Measurements from ENCODE around the gene DDX1. TPM values are rescaled to one million over a fixed set of nuclear protein-coding genes. Genes with fewer than 3 reads are reported as not detected.

DDX1 gene
- total and polyA plus RNA-seq, 2 experiments from 2014 or later: 72.6 to 101 TPM

DNA sequence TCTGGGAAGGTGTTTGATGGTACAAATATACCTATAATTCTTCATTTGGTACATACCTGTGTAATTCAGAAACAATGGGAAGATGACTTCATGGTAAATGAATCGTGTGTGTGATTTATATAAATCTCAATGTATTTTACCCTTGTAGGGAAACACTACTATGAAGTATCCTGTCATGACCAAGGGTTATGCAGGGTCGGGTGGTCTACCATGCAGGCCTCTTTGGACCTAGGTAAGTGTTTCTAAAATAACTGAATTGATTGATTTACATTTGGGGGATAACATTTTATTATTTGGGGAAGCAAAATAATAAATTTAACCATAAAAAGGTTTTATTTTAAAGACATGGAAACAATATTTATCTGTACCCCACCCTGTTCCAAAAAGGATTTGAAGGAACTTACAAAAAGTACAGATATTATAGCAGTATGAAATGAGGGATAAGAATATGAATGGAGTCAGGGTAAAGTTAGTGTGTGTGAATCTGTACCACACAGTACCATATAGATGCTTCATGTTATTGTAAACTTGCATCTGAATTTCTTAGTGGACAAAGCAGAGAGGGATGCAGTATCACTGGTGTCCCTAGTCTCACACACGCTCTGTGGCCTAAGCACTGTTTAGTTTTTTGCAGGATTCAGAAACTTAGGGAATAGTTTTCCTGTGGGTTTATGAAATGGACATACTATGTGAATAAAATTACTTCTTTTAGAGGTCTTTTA is 11.5 kb downstream of the DDX1 start:
- Histone ChIP-seq H3K9me3 (ENCODE audit: low read depth) (no peaks in the 10 kb centered on the region), H3K4me1 (ENCODE audit: insufficient read depth) (no peaks in the 10 kb centered on the region), H3K27me3 (replicated peaks; ENCODE audit: insufficient read depth) (no peaks in the 10 kb centered on the region), H3K27ac (no peak overlapping the region), H3K4me3 (no peak overlapping the region), H3K9ac (no peak overlapping the region), H3K4me2 (ENCODE audit: unreplicated experiment) (no peak overlapping the region), H2AFZ (no peak overlapping the region), H3K9me2 (ENCODE audit: insufficient read depth) (no peaks in the 10 kb centered on the region), H3K79me2 (ENCODE audit: insufficient read depth) (peaks cover 4% of the 10 kb centered on the region; the same call in 1 of the 2 replicates), H4K20me1 (ENCODE audit: insufficient read depth) (no peaks in the 10 kb centered on the region), H3F3A (ENCODE audit: insufficient read depth) (no peaks in the 10 kb centered on the region), H3K36me3 (ENCODE audit: low read depth) (peaks cover 93% of the 10 kb centered on the region)
- WGBS, 2 experiments (ENCODE audit: low coverage in 1 of 2, low lambda C conversion rate in 2 of 2, missing lambda C conversion rate in 2 of 2): 81% methylated on average over 3 of the region's 3 CpGs
- TF ChIP-seq EZH2 (IDR thresholded peaks at IDR 0.05; ENCODE audit: insufficient read depth, poor library complexity, severe bottlenecking) (no peak), EZH2phosphoT487 (IDR thresholded peaks at IDR 0.05; ENCODE audit: insufficient read depth, low read depth) (no peak)
- in situ Hi-C loops (cut with MboI): no loop called here
- DNase-seq: no peak

DNA sequence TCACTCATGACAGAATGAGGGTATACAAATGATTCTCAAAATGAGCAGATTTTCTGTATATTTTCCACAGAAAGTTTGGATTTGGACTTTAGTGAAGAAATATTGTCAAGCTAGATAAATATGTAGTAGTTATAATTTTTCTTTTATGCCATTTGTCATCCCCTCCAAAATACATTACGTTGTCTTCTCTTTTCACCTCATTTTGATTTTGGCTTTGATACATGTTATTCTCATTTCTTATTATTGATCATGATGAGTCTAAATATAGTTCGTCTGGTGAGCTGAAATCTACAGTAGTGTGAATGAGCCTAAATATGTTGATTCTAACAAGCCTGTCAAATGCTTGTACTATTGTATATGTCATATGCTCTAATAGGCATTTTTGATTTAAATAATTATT is 12.3 kb downstream of the DDX1 start:
- in situ Hi-C loops (cut with MboI): no loop called here

DNA sequence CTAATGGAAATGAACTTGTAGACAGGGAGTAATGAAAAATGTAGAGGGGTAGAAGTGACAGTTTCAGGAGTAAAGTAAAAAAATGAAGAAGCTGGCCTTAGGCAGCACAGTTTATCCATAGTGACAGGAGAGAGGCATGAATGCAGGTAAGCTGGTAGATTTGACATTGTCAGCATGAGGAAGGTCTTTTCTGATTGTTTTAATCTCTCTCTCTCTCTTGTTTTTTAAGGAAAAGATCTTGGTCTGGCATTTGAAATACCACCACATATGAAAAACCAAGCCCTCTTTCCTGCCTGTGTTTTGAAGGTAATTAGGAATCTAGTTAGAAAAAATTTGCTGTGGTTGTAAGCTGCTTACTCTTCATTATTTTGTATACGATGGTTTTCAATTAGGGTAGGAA is 14.1 kb downstream of the DDX1 start:
- Histone ChIP-seq H3F3A (ENCODE audit: insufficient read depth) (peaks cover 8% of the 10 kb centered on the region; the same call in 1 of the 2 replicates), H3K4me1 (ENCODE audit: insufficient read depth) (no peaks in the 10 kb centered on the region), H3K4me2 (ENCODE audit: unreplicated experiment) (no peak overlapping the region), H4K20me1 (ENCODE audit: insufficient read depth) (no peaks in the 10 kb centered on the region), H3K9me3 (ENCODE audit: low read depth) (no peaks in the 10 kb centered on the region), H3K27me3 (replicated peaks; ENCODE audit: insufficient read depth) (no peaks in the 10 kb centered on the region), H3K27ac (no peak overlapping the region), H3K4me3 (no peak overlapping the region), H3K79me2 (ENCODE audit: insufficient read depth) (peaks cover 10% of the 10 kb centered on the region; the same call in 1 of the 2 replicates), H3K9ac (no peak overlapping the region), H3K9me2 (ENCODE audit: insufficient read depth) (no peaks in the 10 kb centered on the region), H2AFZ (no peak overlapping the region), H3K36me3 (ENCODE audit: low read depth) (peaks cover 91% of the 10 kb centered on the region)
- TF ChIP-seq EZH2phosphoT487 (IDR thresholded peaks at IDR 0.05; ENCODE audit: insufficient read depth, low read depth) (no peak), EZH2 (IDR thresholded peaks at IDR 0.05; ENCODE audit: insufficient read depth, poor library complexity, severe bottlenecking) (no peak)
- 36 to 47% methylated on average over 1 of the region's 1 CpG for WGBS, 2 experiments (ENCODE audit: low coverage in 1 of 2, low lambda C conversion rate in 2 of 2, missing lambda C conversion rate in 2 of 2)
- in situ Hi-C loops (cut with MboI): no loop called here
- DNase-seq: no peak

More for the DNA sequence above, 12.3 kb downstream of the DDX1 start:
- Histone ChIP-seq H3K4me3 (no peak overlapping the region), H3K9me3 (ENCODE audit: low read depth) (no peaks in the 10 kb centered on the region), H3K9ac (no peak overlapping the region), H3K27ac (no peak overlapping the region), H3K27me3 (replicated peaks; ENCODE audit: insufficient read depth) (no peaks in the 10 kb centered on the region), H3K4me2 (ENCODE audit: unreplicated experiment) (no peak overlapping the region), H4K20me1 (ENCODE audit: insufficient read depth) (no peaks in the 10 kb centered on the region), H3K9me2 (ENCODE audit: insufficient read depth) (no peaks in the 10 kb centered on the region), H3K4me1 (ENCODE audit: insufficient read depth) (no peaks in the 10 kb centered on the region), H3K36me3 (ENCODE audit: low read depth) (peaks cover 93% of the 10 kb centered on the region), H3K79me2 (ENCODE audit: insufficient read depth) (peaks cover 9% of the 10 kb centered on the region; the same call in 1 of the 2 replicates), H2AFZ (no peak overlapping the region), H3F3A (ENCODE audit: insufficient read depth) (peaks cover 3% of the 10 kb centered on the region; the same call in 1 of the 2 replicates)
- no peak for DNase-seq
- TF ChIP-seq EZH2 (IDR thresholded peaks at IDR 0.05; ENCODE audit: insufficient read depth, poor library complexity, severe bottlenecking): no peak
- no peak for TF ChIP-seq EZH2phosphoT487 (IDR thresholded peaks at IDR 0.05; ENCODE audit: insufficient read depth, low read depth)
- 95 to 99% methylated on average over 2 of the region's 2 CpGs for WGBS, 2 experiments (ENCODE audit: low coverage in 1 of 2, low lambda C conversion rate in 2 of 2, missing lambda C conversion rate in 2 of 2)

DNA sequence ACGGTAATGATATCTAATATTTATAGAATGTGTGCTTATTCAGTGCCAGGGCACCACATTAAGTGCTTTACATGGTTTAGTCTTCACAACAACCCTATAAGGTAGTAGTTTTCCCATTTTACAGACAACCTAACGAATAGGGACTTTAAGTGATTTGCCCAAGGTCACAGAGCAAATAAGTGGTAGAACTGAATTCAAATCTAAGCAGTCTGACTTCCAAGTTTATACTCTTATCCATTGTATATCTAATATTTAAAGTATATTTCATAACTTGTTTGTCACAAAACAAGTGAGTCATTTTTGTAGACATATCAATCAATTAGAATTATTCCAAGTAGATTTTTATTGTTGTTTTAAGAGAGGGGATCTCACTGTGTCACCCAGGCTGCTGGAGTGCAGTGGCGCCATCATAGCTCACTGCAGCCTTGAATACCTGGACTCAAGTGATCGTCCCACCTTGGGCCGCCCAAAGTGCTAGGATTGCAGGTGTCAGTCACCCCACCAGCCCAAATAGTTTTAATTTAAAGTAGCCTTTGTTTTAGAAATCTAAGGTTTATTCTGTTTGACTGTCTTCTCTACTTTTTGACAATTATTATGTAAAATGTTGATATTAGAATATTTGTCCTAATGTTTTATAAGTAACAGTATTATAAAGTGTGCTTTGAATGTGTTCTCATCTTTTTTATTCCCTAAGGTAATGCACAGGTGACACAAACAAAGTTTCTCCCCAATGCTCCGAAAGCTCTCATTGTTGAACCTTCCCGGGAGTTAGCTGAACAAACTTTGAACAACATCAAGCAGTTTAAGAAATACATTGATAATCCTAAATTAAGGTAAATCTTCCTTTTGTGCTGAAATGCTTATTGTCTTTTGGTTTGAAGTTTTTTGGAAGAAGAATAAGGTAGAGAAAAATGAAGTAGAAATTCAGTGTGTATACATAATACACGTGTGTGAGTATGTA is 15.1 kb downstream of the DDX1 start:
- no peak overlapping the region for H3K9ac ChIP-seq
- no peak overlapping the region for H2AFZ ChIP-seq
- H3K36me3 ChIP-seq (ENCODE audit: low read depth): peaks cover 81% of the 10 kb centered on the region
- in situ Hi-C loops (cut with MboI): no loop called here
- H3K27me3 ChIP-seq (replicated peaks; ENCODE audit: insufficient read depth): no peaks in the 10 kb centered on the region
- no peaks in the 10 kb centered on the region for H4K20me1 ChIP-seq (ENCODE audit: insufficient read depth)
- no peaks in the 10 kb centered on the region for H3K9me2 ChIP-seq (ENCODE audit: insufficient read depth)
- peaks cover 10% of the 10 kb centered on the region; the same call in 1 of the 2 replicates for H3K79me2 ChIP-seq (ENCODE audit: insufficient read depth)
- no peak for DNase-seq
- no peak for TF ChIP-seq EZH2 (IDR thresholded peaks at IDR 0.05; ENCODE audit: insufficient read depth, poor library complexity, severe bottlenecking)
- TF ChIP-seq EZH2phosphoT487 (IDR thresholded peaks at IDR 0.05; ENCODE audit: insufficient read depth, low read depth): no peak
- H3F3A ChIP-seq (ENCODE audit: insufficient read depth): peaks cover 8% of the 10 kb centered on the region; the same call in 1 of the 2 replicates
- no peak overlapping the region for H3K4me3 ChIP-seq
- H3K4me1 ChIP-seq (ENCODE audit: insufficient read depth): no peaks in the 10 kb centered on the region
- no peak overlapping the region for H3K4me2 ChIP-seq (ENCODE audit: unreplicated experiment)
- H3K27ac ChIP-seq: no peak overlapping the region
- WGBS, 2 experiments (ENCODE audit: low coverage in 1 of 2, low lambda C conversion rate in 2 of 2, missing lambda C conversion rate in 2 of 2): 91% methylated on average over 8 of the region's 8 CpGs
- no peaks in the 10 kb centered on the region for H3K9me3 ChIP-seq (ENCODE audit: low read depth)

Data from GM23248 (cell line).